ENCODE measurements around the gene COL9A3. TPM values are rescaled to one million over a fixed set of nuclear protein-coding genes. Genes with fewer than 3 reads are reported as not detected.

Gene COL9A3
- total and polyA plus RNA-seq, 2 of the 8 experiments (the other 6 are each of a cell fraction or from before 2014, with no cell fraction given): 21.7 to 80.1 TPM

DNA sequence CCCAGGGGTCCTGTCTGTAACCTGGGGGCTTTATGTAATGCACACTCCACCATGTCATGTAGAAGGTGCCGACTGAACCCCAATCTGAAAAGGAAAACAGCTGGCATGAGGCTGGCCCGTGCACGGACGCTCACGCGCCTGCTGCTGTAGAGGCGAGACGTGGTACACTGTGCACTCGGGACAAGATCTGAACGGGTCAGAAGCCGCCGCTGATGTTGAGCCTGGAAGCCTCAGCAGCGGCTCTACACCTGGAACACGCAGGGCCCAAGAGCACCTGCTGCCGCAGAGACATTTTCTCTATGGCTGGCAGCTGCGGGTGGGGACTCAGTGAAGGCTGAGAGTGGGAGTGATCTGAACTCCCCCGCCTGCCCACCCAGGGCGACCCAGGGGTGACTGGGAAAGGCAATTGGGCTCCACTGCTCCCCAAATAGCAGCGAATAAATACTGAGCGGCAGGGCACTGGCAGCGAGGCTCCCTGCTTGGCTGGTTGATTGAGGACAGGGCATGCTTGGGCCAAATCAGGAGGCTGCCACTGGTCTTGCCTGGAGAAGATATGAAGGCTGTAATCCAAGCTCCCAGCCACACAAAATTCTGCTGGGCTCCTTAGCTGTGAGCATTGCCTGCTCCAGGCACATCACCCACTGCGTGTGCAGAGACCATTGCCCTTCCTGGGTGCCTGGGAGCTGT lies 14.7 kb upstream of the COL9A3 start:
- Histone ChIP-seq H3K9ac (replicated peaks in 1 of 4; ENCODE audit: extremely low read depth in 1 of 4, low read depth in 3 of 4, low read length in 3 of 4) (no peak overlapping the region), H4K20me1 (replicated peaks in 1 of 2; ENCODE audit: control insufficient read depth in 1 of 2, insufficient read depth in 2 of 2, low read length in 2 of 2) (peaks cover 6 to 27% of the 10 kb centered on the region in 2 experiments), H3K4ac (replicated peaks; ENCODE audit: insufficient read length, low read depth, low read length) (no peak overlapping the region), H4K91ac (replicated peaks; ENCODE audit: insufficient read length, low read length) (no peak overlapping the region), H3K9me3 (ENCODE audit: insufficient read depth in 2 of 2, low read depth in 1 of 2, low read length in 1 of 2) (no peaks in the 10 kb centered on the region), H3K27me3 (replicated peaks in 1 of 4; ENCODE audit: control insufficient read depth in 3 of 4, extremely low read depth in 1 of 4, insufficient read depth in 3 of 4, low read length in 3 of 4) (peaks cover 0 to 8% (median 4%) of the 10 kb centered on the region in 4 experiments; a peak in 4 of 7 replicates), H2AFZ (ENCODE audit: low read length) (no peak overlapping the region), H3K4me3 (ENCODE audit: extremely low read depth in 1 of 4, insufficient read depth in 2 of 4, low read depth in 3 of 4, low read length in 4 of 4) (no peak overlapping the region), H3K14ac (ENCODE audit: insufficient read length) (no peak overlapping the region), H2BK15ac (ENCODE audit: low read length) (no peak overlapping the region), H2AK5ac (ENCODE audit: low read depth, low read length) (no peak overlapping the region), H2BK20ac (ENCODE audit: low read length) (no peak overlapping the region), H3K23ac (ENCODE audit: insufficient read length) (no peak overlapping the region), H3K27ac (ENCODE audit: low read depth, low read length) (no peak overlapping the region), H2BK12ac (ENCODE audit: low read depth, low read length) (no peak overlapping the region), H3K36me3 (ENCODE audit: control insufficient read depth in 2 of 4, insufficient read depth in 4 of 4, low read length in 3 of 4) (peaks cover 2 to 26% (median 9%) of the 10 kb centered on the region in 4 experiments; a peak in 4 of 8 replicates), H3K18ac (ENCODE audit: extremely low read depth, low read length) (no peak overlapping the region), H3K4me2 (ENCODE audit: insufficient read depth in 1 of 2, low read depth in 2 of 2, low read length in 2 of 2) (no peak overlapping the region), H2BK5ac (ENCODE audit: low read depth, low read length) (no peak overlapping the region), H2BK120ac (replicated peaks; ENCODE audit: low read depth, low read length) (no peak overlapping the region), H4K5ac (ENCODE audit: insufficient read length, low read depth, low read length) (no peak overlapping the region), H4K8ac (ENCODE audit: extremely low read depth, insufficient read depth, low read length) (no peak overlapping the region), H3K23me2 (ENCODE audit: low read depth, low read length) (peaks cover 8% of the 10 kb centered on the region; the same call in 1 of the 2 replicates), H3K79me1 (ENCODE audit: low read depth, low read length) (peaks cover 6% of the 10 kb centered on the region; the same call in 1 of the 2 replicates), H3K79me2 (ENCODE audit: control insufficient read depth in 1 of 2, insufficient read depth in 2 of 2, low read length in 2 of 2) (no peaks in the 10 kb centered on the region), H3K56ac (replicated peaks; ENCODE audit: insufficient read length, low read depth, low read length) (no peak overlapping the region), H3K4me1 (replicated peaks in 1 of 4; ENCODE audit: control insufficient read depth in 3 of 4, insufficient read depth in 4 of 4, low read length in 3 of 4) (peaks cover 0 to 13% (median 8%) of the 10 kb centered on the region in 4 experiments; a peak in 6 of 7 replicates)
- WGBS, 2 experiments (ENCODE audit: extremely low coverage in 1 of 2, insufficient coverage in 1 of 2, insufficient read length in 1 of 2, insufficient replicate concordance in 2 of 2, low coverage in 1 of 2, low lambda C conversion rate in 2 of 2, missing lambda C conversion rate in 1 of 2): 88% methylated on average over 20 of the region's 22 CpGs; no CpG with 5 or more reads in 1 of the 2 experiments
- ChIA-PET POLR2A (ENCODE audit: partially characterized antibody) (interaction anchor here (1.4 to 2.7 kb wide), 2 partner anchors 13 to 15 kb away, joined by 3 to 14 read pairs; partner anchors contain the start of gene COL9A3), CTCF (ENCODE audit: partially characterized antibody) (interaction anchor here (0.6 to 2.1 kb wide), 4 partner anchors 10 to 436 kb away, joined by 3 to 5 read pairs (median 3); no protein-coding TSS in a partner anchor)
- FAIRE-seq (no peak), DNase-seq (ENCODE audit: low read depth in 1 of 2, low spot score in 2 of 2) (no peak)
- no peak for TF ChIP-seq POU5F1 (IDR thresholded peaks at IDR 0.05; ENCODE audit: low read depth, low read length)
- TF ChIP-seq SRF (IDR thresholded peaks at IDR 0.05; ENCODE audit: low read depth, low read length): no peak
- TF ChIP-seq SP1 (IDR thresholded peaks at IDR 0.05; ENCODE audit: low read depth, low read length): no peak
- TF ChIP-seq SP4 (IDR thresholded peaks at IDR 0.05; ENCODE audit: low read length): no peak
- TF ChIP-seq RBBP5 (IDR thresholded peaks at IDR 0.05; ENCODE audit: borderline replicate concordance, low read depth, low read length): no peak
- no peak for TF ChIP-seq RFX5 (IDR thresholded peaks at IDR 0.05; ENCODE audit: borderline replicate concordance, low read depth, low read length)
- no peak for TF ChIP-seq YY1 (IDR thresholded peaks at IDR 0.05; ENCODE audit: low read depth, low read length)
- no peak for TF ChIP-seq CEBPB (IDR thresholded peaks at IDR 0.05; ENCODE audit: low read depth, low read length)
- no peak for TF ChIP-seq CBX5 (IDR thresholded peaks at IDR 0.05; ENCODE audit: low read depth, low read length)
- TF ChIP-seq, protein P1, sequence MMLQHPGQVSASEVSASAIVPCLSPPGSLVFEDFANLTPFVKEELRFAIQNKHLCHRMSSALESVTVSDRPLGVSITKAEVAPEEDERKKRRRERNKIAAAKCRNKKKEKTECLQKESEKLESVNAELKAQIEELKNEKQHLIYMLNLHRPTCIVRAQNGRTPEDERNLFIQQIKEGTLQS (IDR thresholded peaks at IDR 0.05; ENCODE audit: insufficient read depth, low read depth, low read length): no peak
- TF ChIP-seq ASH2L (IDR thresholded peaks at IDR 0.05; ENCODE audit: low read length): no peak
- TF ChIP-seq NRF1 (IDR thresholded peaks at IDR 0.05; ENCODE audit: low read depth, low read length): no peak
- TF ChIP-seq BRCA1 (IDR thresholded peaks at IDR 0.05; ENCODE audit: low read depth, low read length): no peak
- no peak for TF ChIP-seq HDAC6 (IDR thresholded peaks at IDR 0.05; ENCODE audit: low read depth, low read length)

Measured in H1 (cell line).